Measurements from ENCODE around the gene RCOR2. TPM values are rescaled to one million over a fixed set of nuclear protein-coding genes. Genes with fewer than 3 reads are reported as not detected.
A peak's percentile ranks its signal among the peaks of the same experiment; 100 is the strongest.

Gene RCOR2
- total RNA-seq, 2 donors from 2014 or later, result 0.32 TPM; not detected in 1

- no peaks in the 10 kb centered on the region for H3K9me3 Mint-ChIP-seq
- peak within 1 kb of the TSS; percentile 94 for H3K27ac Mint-ChIP-seq
- H3K36me3 Mint-ChIP-seq (ENCODE audit: low read depth), result peaks cover 5% of the 10 kb centered on the region
- peak; percentile 95 for ATAC-seq (replicated peaks)
- H3K27me3 Mint-ChIP-seq, result no peaks in the 10 kb centered on the region
- H3K4me1 Mint-ChIP-seq, result peaks cover 10% of the 10 kb centered on the region
- peak within 1 kb of the TSS; percentile 94 for H3K4me3 Mint-ChIP-seq
Measured at GRCh38 chr11:63938479-63939396, 21.8 kb upstream of the RCOR2 start, which contains the start of gene NAA40. Gene NAA40 (plus strand): TSS chr11:63939002. CDS start chr11:63939097, 95 bp downstream.

- Mint-ChIP-seq H3K36me3 (ENCODE audit: low read depth) (peaks cover 5% of the 10 kb centered on the region), H3K4me1 (peaks cover 10% of the 10 kb centered on the region), H3K4me3 (peak overlapping the region; percentile 94), H3K9me3 (no peaks in the 10 kb centered on the region), H3K27me3 (no peaks in the 10 kb centered on the region), H3K27ac (peak overlapping the region; percentile 91)
- peak; percentile 18 for ATAC-seq (replicated peaks)
Measured at GRCh38 chr11:63937713-63938478, 20.9 kb upstream of the RCOR2 start.

GRCh38 chr11:63933459-63933858 lies 16.5 kb upstream of the RCOR2 start:
- H3K4me1 Mint-ChIP-seq, result peaks cover 5% of the 10 kb centered on the region
- no peak for ATAC-seq (replicated peaks)
- H3K27ac Mint-ChIP-seq, result no peak overlapping the region
- H3K9me3 Mint-ChIP-seq, result no peaks in the 10 kb centered on the region
- no peak overlapping the region for H3K4me3 Mint-ChIP-seq
- no peaks in the 10 kb centered on the region for H3K27me3 Mint-ChIP-seq
- no peaks in the 10 kb centered on the region for H3K36me3 Mint-ChIP-seq (ENCODE audit: low read depth)

- Mint-ChIP-seq H3K27ac (no peak overlapping the region), H3K36me3 (ENCODE audit: low read depth) (no peaks in the 10 kb centered on the region), H3K4me3 (no peak overlapping the region), H3K4me1 (no peaks in the 10 kb centered on the region), H3K27me3 (no peaks in the 10 kb centered on the region), H3K9me3 (no peaks in the 10 kb centered on the region)
- ATAC-seq (replicated peaks), result no peak
Measured at GRCh38 chr11:63931876-63932275, 14.9 kb upstream of the RCOR2 start.

- Mint-ChIP-seq H3K27me3 (no peaks in the 10 kb centered on the region), H3K4me3 (no peak overlapping the region), H3K27ac (no peak overlapping the region), H3K36me3 (ENCODE audit: low read depth) (no peaks in the 10 kb centered on the region), H3K4me1 (no peaks in the 10 kb centered on the region), H3K9me3 (no peaks in the 10 kb centered on the region)
- no peak for ATAC-seq (replicated peaks)
Measured at GRCh38 chr11:63931045-63931444, 14.1 kb upstream of the RCOR2 start.

GRCh38 chr11:63929616-63930015 lies 12.7 kb upstream of the RCOR2 start:
- Mint-ChIP-seq H3K27ac (no peak overlapping the region), H3K9me3 (no peaks in the 10 kb centered on the region), H3K36me3 (ENCODE audit: low read depth) (no peaks in the 10 kb centered on the region), H3K4me1 (no peaks in the 10 kb centered on the region), H3K4me3 (no peak overlapping the region), H3K27me3 (no peaks in the 10 kb centered on the region)
- ATAC-seq (replicated peaks), result no peak

GRCh38 chr11:63923319-63923718 lies 6.4 kb upstream of the RCOR2 start:
- H3K27ac Mint-ChIP-seq, result peak overlapping the region; percentile 40
- H3K4me1 Mint-ChIP-seq, result peaks cover 5% of the 10 kb centered on the region
- ATAC-seq (replicated peaks), result no peak

GRCh38 chr11:63922673-63923192 lies 5.8 kb upstream of the RCOR2 start:
- Mint-ChIP-seq H3K36me3 (ENCODE audit: low read depth) (no peaks in the 10 kb centered on the region), H3K9me3 (no peaks in the 10 kb centered on the region), H3K27ac (peak overlapping the region; percentile 40), H3K27me3 (no peaks in the 10 kb centered on the region), H3K4me3 (no peak overlapping the region), H3K4me1 (peaks cover 5% of the 10 kb centered on the region)
- ATAC-seq (replicated peaks), result no peak

More at GRCh38 chr11:63923319-63923718, 6.4 kb upstream of the RCOR2 start:
- Mint-ChIP-seq H3K4me3 (no peak overlapping the region), H3K27me3 (no peaks in the 10 kb centered on the region), H3K9me3 (no peaks in the 10 kb centered on the region), H3K36me3 (ENCODE audit: low read depth) (no peaks in the 10 kb centered on the region)

- peak; percentile 25 for ATAC-seq (replicated peaks)
- Mint-ChIP-seq H3K4me1 (peaks cover 5% of the 10 kb centered on the region), H3K27me3 (no peaks in the 10 kb centered on the region), H3K36me3 (ENCODE audit: low read depth) (no peaks in the 10 kb centered on the region), H3K27ac (no peak overlapping the region), H3K9me3 (no peaks in the 10 kb centered on the region), H3K4me3 (no peak overlapping the region)
Measured at GRCh38 chr11:63920939-63921417, 4.0 kb upstream of the RCOR2 start.

GRCh38 chr11:63920126-63920938 lies 3.4 kb upstream of the RCOR2 start:
- no peaks in the 10 kb centered on the region for H3K27me3 Mint-ChIP-seq

GRCh38 chr11:63919267-63920125 lies 2.5 kb upstream of the RCOR2 start:
- Mint-ChIP-seq H3K4me3 (no peak overlapping the region), H3K27ac (no peak overlapping the region), H3K9me3 (no peaks in the 10 kb centered on the region), H3K4me1 (peaks cover 5% of the 10 kb centered on the region), H3K36me3 (ENCODE audit: low read depth) (no peaks in the 10 kb centered on the region), H3K27me3 (no peaks in the 10 kb centered on the region)
- no peak for ATAC-seq (replicated peaks)

More at GRCh38 chr11:63920126-63920938, 3.4 kb upstream of the RCOR2 start:
- Mint-ChIP-seq H3K9me3 (no peaks in the 10 kb centered on the region), H3K27ac (no peak overlapping the region), H3K36me3 (ENCODE audit: low read depth) (no peaks in the 10 kb centered on the region), H3K4me3 (no peak overlapping the region), H3K4me1 (peaks cover 5% of the 10 kb centered on the region)
- ATAC-seq (replicated peaks), result no peak

- no peaks in the 10 kb centered on the region for H3K36me3 Mint-ChIP-seq (ENCODE audit: low read depth)
- peak overlapping the region; percentile 29 for H3K4me3 Mint-ChIP-seq
- H3K27ac Mint-ChIP-seq, result no peak overlapping the region
- ATAC-seq (replicated peaks), result no peak
- peaks cover 5% of the 10 kb centered on the region for H3K4me1 Mint-ChIP-seq
- H3K9me3 Mint-ChIP-seq, result no peaks in the 10 kb centered on the region
- H3K27me3 Mint-ChIP-seq, result no peaks in the 10 kb centered on the region
Measured at GRCh38 chr11:63918507-63919191, 1.7 kb upstream of the RCOR2 start.

All from activated T-helper 17 cell treated with anti-CD3 and anti-CD28 coated beads, Interleukin-2, amount 50 U/mL, for 72 hours (primary cell).